ENCODE data around the gene CLIP2.
"Not testable (repeated sequence)": the region's sequence is repeated elsewhere in the genome, so short reads cannot be mapped to it uniquely, and the experiment has no call there.

CLIP2 gene

DNA sequence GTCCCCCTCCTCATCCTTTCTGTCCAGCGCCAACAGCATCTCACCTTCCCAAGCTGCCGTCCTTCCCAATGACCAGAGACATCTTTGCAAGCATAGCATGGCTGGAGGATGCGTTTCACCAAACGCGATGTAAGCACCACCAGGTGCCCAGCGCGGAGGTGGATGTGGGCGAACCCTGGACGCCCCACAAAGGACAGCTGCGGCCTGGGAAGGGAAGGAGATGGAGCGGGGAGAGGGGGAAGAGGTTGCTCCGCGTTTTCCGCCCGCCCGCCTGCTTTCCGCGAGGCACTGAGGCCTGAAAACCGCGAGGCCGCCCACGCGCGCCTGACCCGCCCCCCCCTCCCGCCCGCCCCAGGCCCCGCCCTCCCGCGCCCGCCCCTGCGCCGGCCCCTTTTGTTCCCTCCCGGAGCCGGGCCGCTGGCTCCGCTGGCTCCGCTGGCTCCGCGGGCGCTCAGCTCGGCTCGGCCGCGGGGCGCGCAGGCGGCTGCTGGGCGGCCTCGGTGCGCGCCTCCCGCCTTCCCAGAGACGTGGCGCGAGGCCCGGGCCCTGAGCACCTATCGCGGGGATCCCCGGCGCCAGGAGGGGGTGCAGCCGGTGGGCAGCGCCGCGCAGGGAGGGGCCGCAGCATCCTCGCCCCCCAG is at the start of gene CLIP2:
TSS of gene CLIP2 (plus strand) at position 390 of the 641 bp plus-strand sequence. CDS start 28,140 bp downstream, outside the sequence.
- DNase-seq, result peak; percentile 81

DNA sequence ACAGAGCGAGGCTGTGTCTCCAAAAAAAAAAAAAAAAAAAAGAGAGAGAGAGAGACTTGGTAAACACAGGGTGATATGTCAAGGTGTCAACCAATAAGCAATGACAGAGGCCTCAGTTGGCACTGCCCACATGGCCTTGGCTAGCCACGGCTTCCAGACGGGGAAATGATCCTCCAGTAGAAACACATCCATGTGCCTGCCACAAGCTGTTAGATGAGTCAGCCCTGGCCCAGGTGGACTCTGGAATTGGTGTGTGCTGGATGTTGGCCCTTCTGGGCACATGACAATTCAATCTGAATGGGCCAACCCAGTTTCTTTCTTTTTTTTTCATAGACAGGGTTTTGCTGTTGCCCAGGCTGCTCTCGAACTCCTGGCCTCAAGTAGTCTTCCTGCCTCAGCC is 48.7 kb upstream of the CLIP2 start:
- no peak for DNase-seq

- DNase-seq, result no peak
Measured at GRCh38 chr7:74242122-74242443, 47.1 kb upstream of the CLIP2 start.

DNA sequence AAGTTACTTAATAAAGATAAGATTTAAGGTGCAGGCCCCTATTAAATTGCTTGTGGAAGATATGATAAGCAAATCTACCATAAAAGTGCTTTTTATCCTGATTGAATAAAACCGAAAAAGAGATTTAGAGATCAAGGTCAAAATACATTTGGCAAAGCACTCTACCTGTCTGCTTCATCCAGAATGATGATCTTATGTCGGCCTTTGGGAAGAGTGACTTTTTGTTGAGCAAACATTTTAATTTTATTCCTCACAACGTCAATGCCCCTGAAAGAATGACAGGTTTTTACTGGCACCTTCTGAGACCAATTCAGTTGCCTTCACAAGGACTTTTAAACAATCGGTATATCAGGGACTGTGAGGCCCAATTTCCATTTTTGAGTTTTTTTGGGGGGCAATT is 42.7 kb upstream of the CLIP2 start:
- DNase-seq, result no peak

- no peak for DNase-seq
Measured at GRCh38 chr7:74248156-74248555, 41.1 kb upstream of the CLIP2 start.

- DNase-seq, result not testable (repeated sequence)
Measured at GRCh38 chr7:74249058-74249457, 40.1 kb upstream of the CLIP2 start.

DNA sequence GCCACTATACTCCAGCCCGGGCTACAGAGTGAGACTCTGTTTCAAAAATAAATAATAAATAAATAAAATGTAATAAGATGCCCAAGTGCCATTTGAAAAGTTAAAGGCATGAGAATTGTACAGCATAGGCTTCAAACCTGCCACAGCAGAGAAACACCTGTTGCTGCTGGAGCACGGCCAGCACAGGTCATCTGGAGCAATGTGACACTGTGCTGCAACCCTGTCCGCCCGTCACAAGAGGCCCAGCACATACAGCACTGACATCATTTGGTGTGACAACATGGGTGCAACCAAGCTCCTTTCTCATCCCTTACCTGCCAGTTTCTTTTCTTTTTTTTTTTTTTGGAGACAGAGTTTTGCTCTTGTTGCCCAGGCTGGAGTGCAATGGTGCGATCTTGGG is 36.3 kb upstream of the CLIP2 start:
- DNase-seq, result no peak

DNA sequence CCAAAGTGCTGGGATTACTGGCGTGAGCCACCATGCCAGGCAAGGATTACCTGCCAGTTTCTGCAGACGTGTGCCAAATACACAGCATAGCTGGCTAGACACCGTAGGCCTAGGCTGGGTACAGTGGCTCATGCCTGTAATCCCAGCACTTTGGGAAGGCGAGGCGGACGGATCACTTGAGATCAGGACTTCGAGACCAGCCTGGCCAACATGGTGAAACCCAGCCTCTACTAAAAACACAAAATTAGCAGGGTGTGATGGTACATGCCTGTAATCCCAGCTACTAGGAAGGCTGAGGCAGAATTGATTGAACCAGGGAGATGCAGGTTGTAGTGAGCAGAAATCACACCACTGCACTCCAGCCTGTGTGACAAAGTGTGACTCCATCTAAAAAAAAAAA is 35.9 kb upstream of the CLIP2 start:
- no peak for DNase-seq

DNA sequence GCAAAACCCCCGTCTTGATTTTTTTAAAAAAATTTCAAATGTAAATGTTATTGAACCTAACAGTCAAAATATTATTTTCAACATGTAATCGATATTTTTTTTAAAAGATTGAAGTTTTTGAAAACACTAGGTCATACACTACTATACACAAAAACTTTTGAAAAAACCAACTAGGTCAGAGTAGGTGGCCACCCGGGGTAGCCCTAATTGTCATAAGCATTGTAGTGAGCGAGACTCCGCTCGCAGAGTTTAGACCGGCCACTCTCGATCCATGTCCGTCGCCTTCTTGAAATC is 35.4 kb upstream of the CLIP2 start:
- no peak for DNase-seq

DNA sequence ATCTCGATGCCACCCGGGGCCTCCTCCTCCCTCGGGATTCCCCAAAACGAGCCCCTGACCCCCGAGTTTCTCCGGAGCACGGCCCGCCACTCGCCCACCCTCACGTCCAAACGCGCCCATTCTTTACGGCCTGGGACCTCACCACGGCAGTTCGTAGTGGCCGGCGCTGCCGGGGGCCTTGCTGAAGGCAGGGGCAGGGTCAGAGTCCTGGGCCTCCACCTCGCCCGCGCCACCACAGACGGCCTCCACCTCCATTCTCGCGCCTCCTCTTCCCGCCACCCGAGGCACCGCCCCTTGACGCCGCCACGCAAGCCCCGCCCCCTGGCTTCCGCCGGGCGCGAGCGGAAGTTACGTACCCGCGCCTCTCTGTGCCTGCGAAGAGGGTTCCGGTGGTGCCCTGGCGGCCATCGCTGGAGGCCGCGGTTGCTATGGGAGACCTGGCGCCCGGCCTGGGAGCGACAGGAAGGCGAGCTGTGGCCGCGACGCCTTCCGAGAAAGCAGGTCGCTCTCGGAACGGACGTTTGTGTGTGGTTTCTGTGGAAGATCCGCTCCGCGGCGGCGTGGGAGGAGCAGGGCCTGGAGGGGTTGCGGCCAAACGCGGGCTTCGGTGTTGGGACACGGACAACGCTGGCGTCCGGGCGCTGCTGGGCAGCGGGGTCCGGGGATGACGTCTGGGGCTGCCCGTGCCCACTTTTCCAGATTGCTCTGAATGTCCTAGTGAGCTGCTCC is 34.9 kb upstream of the CLIP2 start, which contains the start of gene RFC2:
TSS of gene RFC2 (minus strand) at position 271 of the 729 bp plus-strand sequence. CDS start at position 255, 16 bp downstream.
- DNase-seq, result peak; percentile 94

DNA sequence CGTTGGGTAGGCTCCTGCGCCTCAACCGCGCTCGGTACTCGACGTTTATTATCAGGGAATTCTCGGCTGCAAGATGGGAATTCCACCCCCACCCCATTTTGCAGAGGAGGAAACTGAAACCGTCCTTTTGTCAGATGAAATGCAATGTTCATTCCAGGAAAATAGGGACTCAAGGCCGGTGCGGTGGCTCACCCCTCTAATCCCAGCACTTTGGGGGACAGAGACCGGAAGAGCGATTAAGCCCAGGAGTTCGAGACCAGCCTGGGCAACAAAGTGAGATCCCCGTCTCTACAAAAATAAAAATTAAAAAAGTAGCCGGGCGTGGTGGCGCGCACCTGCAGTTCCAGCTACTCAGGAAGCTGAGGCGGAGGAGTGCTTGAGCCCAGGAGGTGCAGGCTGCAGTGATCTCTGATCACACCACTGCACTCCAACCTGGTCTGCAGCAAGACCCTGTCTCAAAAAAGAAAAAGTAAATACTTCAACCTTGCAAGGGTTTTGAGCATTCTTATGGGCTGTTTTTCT is 34.3 kb upstream of the CLIP2 start:
- DNase-seq, result no peak

GRCh38 chr7:74255461-74255860 is 33.7 kb upstream of the CLIP2 start:
- not testable (repeated sequence) for DNase-seq

- DNase-seq, result no peak
Measured at GRCh38 chr7:74256491-74257408, 32.5 kb upstream of the CLIP2 start.

GRCh38 chr7:74258639-74259038 is 30.6 kb upstream of the CLIP2 start:
- no peak for DNase-seq

DNA sequence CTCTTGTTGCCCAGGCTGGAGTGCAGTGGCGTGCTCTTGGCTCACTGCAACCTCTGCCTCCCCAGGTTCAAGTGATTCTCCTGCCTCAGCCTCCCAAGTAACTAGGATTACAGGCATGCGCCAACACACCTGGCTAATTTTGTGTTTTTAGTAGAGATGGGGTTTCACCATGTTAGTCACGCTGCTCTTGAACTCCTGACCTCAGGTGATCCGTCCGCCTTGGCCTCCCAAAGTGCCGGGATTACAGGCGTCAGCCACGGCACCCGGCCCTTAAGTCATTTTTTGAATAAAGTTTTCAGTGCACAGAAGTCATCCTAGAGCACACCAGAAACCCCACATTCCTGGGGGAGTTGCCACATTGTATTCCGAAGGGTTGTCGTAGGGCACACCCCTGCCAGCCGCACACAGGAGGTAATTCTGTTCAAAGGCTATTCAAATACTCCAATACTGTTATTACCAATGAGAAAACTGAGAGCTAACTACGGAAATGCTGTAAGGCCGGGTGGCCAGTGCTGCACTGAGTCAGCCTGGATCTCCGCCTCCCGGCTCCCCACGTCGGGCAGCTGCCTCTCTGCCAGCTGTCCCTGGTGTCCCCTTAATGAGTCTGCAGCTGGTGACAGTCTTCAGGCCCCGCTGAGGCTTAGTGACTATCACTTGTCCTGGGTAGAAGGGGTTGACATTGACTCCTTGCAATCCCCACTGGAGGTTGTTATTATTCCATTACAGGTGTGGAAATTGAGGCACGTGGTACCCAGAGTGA is 26.4 kb upstream of the CLIP2 start:
- peak; percentile 22 for DNase-seq

DNA sequence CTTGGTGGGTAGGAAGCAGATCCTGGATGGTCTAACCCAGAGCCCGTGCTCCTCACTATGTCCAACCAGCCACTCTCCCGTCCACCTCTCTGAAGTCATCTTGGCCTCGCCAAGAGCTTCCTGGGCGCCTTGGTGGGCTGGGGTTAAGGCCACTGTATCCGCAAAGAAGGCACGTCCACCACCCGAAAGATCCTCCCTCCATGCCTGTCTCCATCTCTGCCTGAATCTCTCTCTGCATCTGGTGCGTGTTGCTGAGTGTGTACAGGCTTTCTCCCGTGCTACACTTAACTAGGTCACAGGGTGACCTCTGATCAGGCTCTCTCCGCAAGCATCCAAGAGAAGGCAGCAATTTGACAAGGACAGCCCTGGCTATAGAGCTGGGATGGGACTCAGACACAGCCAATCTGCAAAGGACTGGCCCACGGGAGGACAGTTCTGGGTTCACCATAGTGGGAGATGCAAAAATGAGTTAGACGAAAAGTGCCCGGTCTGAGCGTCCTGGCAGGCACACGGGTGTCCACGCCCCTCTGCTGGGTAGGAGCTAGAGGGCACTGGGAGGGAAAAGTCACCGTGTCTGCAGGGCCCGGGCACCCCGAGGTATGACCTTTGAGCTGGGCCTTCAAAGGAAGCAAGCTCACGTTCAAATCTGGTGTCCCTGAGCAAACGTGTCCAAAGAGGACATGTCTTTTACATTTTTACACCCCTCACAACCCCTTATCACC is 25.6 kb upstream of the CLIP2 start:
- no peak for DNase-seq

DNA sequence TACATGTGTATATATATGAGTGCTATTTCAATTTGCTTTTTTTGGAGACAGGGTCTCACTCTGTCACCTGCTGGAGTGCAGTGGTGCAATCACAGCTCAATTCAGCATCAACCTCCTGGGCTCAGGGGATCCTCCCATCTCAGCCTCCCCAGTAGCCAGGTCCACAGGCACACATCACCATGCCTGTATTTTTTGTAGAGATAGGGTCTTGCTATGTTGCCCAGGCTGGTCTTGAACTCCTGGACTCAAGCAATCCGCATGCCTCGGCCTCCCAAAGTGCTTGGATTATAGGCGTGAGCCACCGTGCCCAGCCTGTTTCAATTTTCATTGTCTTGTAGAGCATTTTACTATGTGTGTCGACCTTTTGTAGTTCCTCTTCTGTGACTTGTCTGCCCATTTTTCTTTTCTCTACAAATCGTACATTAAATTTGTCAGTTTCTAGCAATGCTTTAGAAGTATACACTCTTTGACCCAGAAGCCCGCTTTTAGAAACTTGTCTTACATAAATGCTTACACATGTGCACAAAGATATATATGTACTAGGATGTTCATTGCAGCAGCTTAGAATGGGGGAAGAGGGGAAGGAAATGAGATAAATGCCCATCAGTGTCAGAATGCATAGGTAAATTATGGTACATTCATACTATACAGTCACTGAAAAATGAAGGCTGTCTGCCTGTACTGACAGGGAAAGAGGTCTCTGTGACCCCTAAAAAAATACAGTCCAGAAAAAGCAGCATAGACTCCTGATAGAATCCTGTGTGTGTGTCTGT is 22.8 kb upstream of the CLIP2 start:
- no peak for DNase-seq

DNA sequence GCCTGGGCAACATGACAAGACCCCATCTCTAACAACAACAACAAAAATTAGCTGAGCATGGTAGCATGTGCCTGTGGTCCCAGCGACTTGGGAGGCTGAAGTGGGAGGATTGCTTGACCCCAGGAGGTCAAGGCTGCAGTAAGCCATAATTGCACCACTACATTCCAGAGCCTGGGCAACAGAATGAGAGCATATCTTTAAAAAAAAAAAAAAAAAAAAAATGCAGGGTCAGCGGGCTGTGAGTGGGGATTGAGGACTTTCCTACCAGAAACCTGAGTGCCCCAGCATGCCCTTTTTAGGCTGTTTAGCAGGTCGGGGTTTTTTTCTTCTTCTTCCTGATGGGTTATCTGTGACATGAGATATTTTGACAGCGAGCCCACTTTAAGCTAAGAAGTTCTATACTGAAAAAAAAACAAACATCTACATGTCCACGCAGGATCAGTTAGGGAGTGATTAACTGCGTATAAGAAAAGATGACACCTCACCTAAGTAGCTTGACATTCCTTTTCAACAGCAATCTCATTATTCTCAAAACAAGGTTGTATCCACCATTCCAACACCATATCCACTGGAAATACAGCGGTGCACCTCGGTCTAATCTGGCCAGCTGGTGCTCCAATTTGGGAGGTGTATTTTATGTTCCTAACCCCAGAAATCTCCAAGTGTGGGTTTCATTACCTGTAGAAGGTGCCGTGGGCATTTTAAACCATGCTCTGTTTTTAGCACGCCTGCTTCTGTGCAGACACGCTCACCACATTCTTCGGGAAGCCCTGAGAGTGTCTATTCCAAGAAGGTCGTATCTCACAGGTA is 21.2 kb upstream of the CLIP2 start:
- no peak for DNase-seq

DNA sequence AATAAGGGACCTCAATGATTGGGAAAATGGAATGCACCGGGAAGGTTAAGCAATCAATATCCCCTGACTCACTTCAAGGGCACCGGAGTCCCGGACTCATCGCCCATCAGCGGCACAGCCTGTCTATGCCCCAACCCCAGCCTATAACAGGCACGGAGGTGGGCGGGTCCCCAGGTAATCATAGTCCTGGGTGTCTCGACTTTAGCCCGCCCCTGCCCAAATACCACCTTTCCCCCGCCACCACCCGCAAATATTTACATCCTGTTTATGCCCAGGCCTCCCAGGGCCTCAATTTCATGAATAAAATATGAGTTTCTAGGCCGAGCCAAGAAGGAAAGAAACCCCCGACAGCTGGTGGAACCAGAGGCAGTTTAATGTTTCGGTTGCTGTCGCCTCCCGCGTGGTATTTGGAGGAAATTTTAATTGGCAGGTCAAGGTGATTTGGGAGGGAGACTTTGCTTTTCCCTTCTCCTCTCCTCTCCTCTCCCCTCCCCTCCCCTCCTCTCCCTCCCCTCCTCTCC is 19.4 kb upstream of the CLIP2 start:
- peak; percentile 72 for DNase-seq

- no peak for DNase-seq
Measured at GRCh38 chr7:74271742-74272141, 17.5 kb upstream of the CLIP2 start.

Measured in NCI-H82 (cell line).